ENCODE measurements around the gene ZNF276.
"Not testable (repeated sequence)": the region's sequence is repeated elsewhere in the genome, so short reads cannot be mapped to it uniquely, and the experiment has no call there.

Gene ZNF276

GRCh38 chr16:89695875-89696669 is 25.3 kb upstream of the ZNF276 start:
- H3K4me3 ChIP-seq (ENCODE audit: insufficient read depth, low read depth, low read length), result no peak overlapping the region
- H3K36me3 ChIP-seq (ENCODE audit: control insufficient read depth, insufficient read depth, low read length), result peaks cover 25% of the 10 kb centered on the region
- no peaks in the 10 kb centered on the region for H3K9me3 ChIP-seq (ENCODE audit: control insufficient read depth, low read length)
- WGBS, 2 experiments, result 90 to 91% methylated on average over 25 of the region's 25 CpGs
- peaks cover 8% of the 10 kb centered on the region for H3K27me3 ChIP-seq (ENCODE audit: control insufficient read depth, insufficient read depth, low read length, poor library complexity, severe bottlenecking)
- no peak overlapping the region for H3K27ac ChIP-seq (ENCODE audit: insufficient read depth, low read depth, low read length, poor library complexity, severe bottlenecking)
- H3K4me1 ChIP-seq (ENCODE audit: control insufficient read depth, insufficient read depth, low read length), result peaks cover 10% of the 10 kb centered on the region

- WGBS, 2 experiments, result 95% methylated on average over 18 of the region's 18 CpGs
- Histone ChIP-seq H3K36me3 (ENCODE audit: control insufficient read depth, insufficient read depth, low read length) (peaks cover 22% of the 10 kb centered on the region), H3K4me1 (ENCODE audit: control insufficient read depth, insufficient read depth, low read length) (peaks cover 10% of the 10 kb centered on the region), H3K27me3 (ENCODE audit: control insufficient read depth, insufficient read depth, low read length, poor library complexity, severe bottlenecking) (peaks cover 9% of the 10 kb centered on the region), H3K4me3 (ENCODE audit: insufficient read depth, low read depth, low read length) (no peak overlapping the region), H3K9me3 (ENCODE audit: control insufficient read depth, low read length) (no peaks in the 10 kb centered on the region), H3K27ac (ENCODE audit: insufficient read depth, low read depth, low read length, poor library complexity, severe bottlenecking) (no peak overlapping the region)
Measured at GRCh38 chr16:89696670-89697128, 24.6 kb upstream of the ZNF276 start.

- H3K4me1 ChIP-seq (ENCODE audit: control insufficient read depth, insufficient read depth, low read length), result peaks cover 10% of the 10 kb centered on the region
- WGBS, 2 experiments, result 95 to 97% methylated on average over 19 of the region's 19 CpGs
Measured at GRCh38 chr16:89697161-89697615, 24.1 kb upstream of the ZNF276 start.

GRCh38 chr16:89697616-89698331 is 23.6 kb upstream of the ZNF276 start:
- H3K27ac ChIP-seq (ENCODE audit: insufficient read depth, low read depth, low read length, poor library complexity, severe bottlenecking), result no peak overlapping the region
- H3K4me3 ChIP-seq (ENCODE audit: insufficient read depth, low read depth, low read length), result no peak overlapping the region
- no peaks in the 10 kb centered on the region for H3K9me3 ChIP-seq (ENCODE audit: control insufficient read depth, low read length)
- peaks cover 13% of the 10 kb centered on the region for H3K36me3 ChIP-seq (ENCODE audit: control insufficient read depth, insufficient read depth, low read length)
- WGBS, 2 experiments, result 93 to 95% methylated on average over 32 of the region's 32 CpGs
- H3K4me1 ChIP-seq (ENCODE audit: control insufficient read depth, insufficient read depth, low read length), result peaks cover 10% of the 10 kb centered on the region
- peaks cover 14% of the 10 kb centered on the region for H3K27me3 ChIP-seq (ENCODE audit: control insufficient read depth, insufficient read depth, low read length, poor library complexity, severe bottlenecking)

More at GRCh38 chr16:89697161-89697615, 24.1 kb upstream of the ZNF276 start:
- Histone ChIP-seq H3K27me3 (ENCODE audit: control insufficient read depth, insufficient read depth, low read length, poor library complexity, severe bottlenecking) (peaks cover 9% of the 10 kb centered on the region), H3K4me3 (ENCODE audit: insufficient read depth, low read depth, low read length) (no peak overlapping the region), H3K9me3 (ENCODE audit: control insufficient read depth, low read length) (no peaks in the 10 kb centered on the region), H3K27ac (ENCODE audit: insufficient read depth, low read depth, low read length, poor library complexity, severe bottlenecking) (no peak overlapping the region), H3K36me3 (ENCODE audit: control insufficient read depth, insufficient read depth, low read length) (peaks cover 17% of the 10 kb centered on the region)

- 94 to 97% methylated on average over 14 of the region's 14 CpGs for WGBS, 2 experiments
- not testable (repeated sequence) for H3K4me3 ChIP-seq (ENCODE audit: insufficient read depth, low read depth, low read length); H3K4me1 ChIP-seq (ENCODE audit: control insufficient read depth, insufficient read depth, low read length); H3K9me3 ChIP-seq (ENCODE audit: control insufficient read depth, low read length); H3K36me3 ChIP-seq (ENCODE audit: control insufficient read depth, insufficient read depth, low read length); H3K27ac ChIP-seq (ENCODE audit: insufficient read depth, low read depth, low read length, poor library complexity, severe bottlenecking)
- peaks cover 24% of the 10 kb centered on the region for H3K27me3 ChIP-seq (ENCODE audit: control insufficient read depth, insufficient read depth, low read length, poor library complexity, severe bottlenecking)
Measured at GRCh38 chr16:89698717-89699116, 22.6 kb upstream of the ZNF276 start.

- peak overlapping the region; percentile 91 for H3K27ac ChIP-seq (ENCODE audit: insufficient read depth, low read depth, low read length, poor library complexity, severe bottlenecking)
Measured at GRCh38 chr16:89699629-89700099, 21.7 kb upstream of the ZNF276 start.

GRCh38 chr16:89700100-89700648 is 21.2 kb upstream of the ZNF276 start:
- no peaks in the 10 kb centered on the region for H3K36me3 ChIP-seq (ENCODE audit: control insufficient read depth, insufficient read depth, low read length)
- peak overlapping the region; percentile 91 for H3K27ac ChIP-seq (ENCODE audit: insufficient read depth, low read depth, low read length, poor library complexity, severe bottlenecking)
- H3K4me3 ChIP-seq (ENCODE audit: insufficient read depth, low read depth, low read length), result peak overlapping the region; percentile 68
- no peaks in the 10 kb centered on the region for H3K9me3 ChIP-seq (ENCODE audit: control insufficient read depth, low read length)
- peaks cover 33% of the 10 kb centered on the region for H3K27me3 ChIP-seq (ENCODE audit: control insufficient read depth, insufficient read depth, low read length, poor library complexity, severe bottlenecking)
- H3K4me1 ChIP-seq (ENCODE audit: control insufficient read depth, insufficient read depth, low read length), result peaks cover 10% of the 10 kb centered on the region
- 1% methylated on average over 30 of the region's 30 CpGs for WGBS, 2 experiments

More at GRCh38 chr16:89699629-89700099, 21.7 kb upstream of the ZNF276 start:
- H3K36me3 ChIP-seq (ENCODE audit: control insufficient read depth, insufficient read depth, low read length); H3K9me3 ChIP-seq (ENCODE audit: control insufficient read depth, low read length); H3K4me1 ChIP-seq (ENCODE audit: control insufficient read depth, insufficient read depth, low read length): not testable (repeated sequence)
- H3K4me3 ChIP-seq (ENCODE audit: insufficient read depth, low read depth, low read length), result peak overlapping the region; percentile 68
- peaks cover 28% of the 10 kb centered on the region for H3K27me3 ChIP-seq (ENCODE audit: control insufficient read depth, insufficient read depth, low read length, poor library complexity, severe bottlenecking)
- 66 to 69% methylated on average over 18 of the region's 18 CpGs for WGBS, 2 experiments

GRCh38 chr16:89700649-89701424 is 20.5 kb upstream of the ZNF276 start:
- Histone ChIP-seq H3K9me3 (ENCODE audit: control insufficient read depth, low read length) (no peaks in the 10 kb centered on the region), H3K27me3 (ENCODE audit: control insufficient read depth, insufficient read depth, low read length, poor library complexity, severe bottlenecking) (peaks cover 34% of the 10 kb centered on the region), H3K4me3 (ENCODE audit: insufficient read depth, low read depth, low read length) (peak overlapping the region; percentile 68), H3K36me3 (ENCODE audit: control insufficient read depth, insufficient read depth, low read length) (no peaks in the 10 kb centered on the region), H3K4me1 (ENCODE audit: control insufficient read depth, insufficient read depth, low read length) (peaks cover 10% of the 10 kb centered on the region), H3K27ac (ENCODE audit: insufficient read depth, low read depth, low read length, poor library complexity, severe bottlenecking) (peak overlapping the region; percentile 73)
- 3% methylated on average over 78 of the region's 78 CpGs for WGBS, 2 experiments

GRCh38 chr16:89701425-89702406 is 19.6 kb upstream of the ZNF276 start, which contains the start of gene SPATA2L:
TSS of gene SPATA2L (minus strand) at chr16:89701705. CDS start at chr16:89701232, 473 bp downstream.
- no peaks in the 10 kb centered on the region for H3K36me3 ChIP-seq (ENCODE audit: control insufficient read depth, insufficient read depth, low read length)

More at GRCh38 chr16:89701425-89702406, 19.6 kb upstream of the ZNF276 start, which contains the start of gene SPATA2L:
- peaks cover 34% of the 10 kb centered on the region for H3K27me3 ChIP-seq (ENCODE audit: control insufficient read depth, insufficient read depth, low read length, poor library complexity, severe bottlenecking)
- peak within 1 kb of the TSS; percentile 68 for H3K4me3 ChIP-seq (ENCODE audit: insufficient read depth, low read depth, low read length)
- 1% methylated on average over 97 of the region's 97 CpGs for WGBS, 2 experiments
- peaks cover 10% of the 10 kb centered on the region for H3K4me1 ChIP-seq (ENCODE audit: control insufficient read depth, insufficient read depth, low read length)
- H3K9me3 ChIP-seq (ENCODE audit: control insufficient read depth, low read length), result no peaks in the 10 kb centered on the region
- H3K27ac ChIP-seq (ENCODE audit: insufficient read depth, low read depth, low read length, poor library complexity, severe bottlenecking), result peak within 1 kb of the TSS; percentile 73

All from ectodermal cell (in vitro differentiated cells).